Endodermal cell (in vitro differentiated cells): ENCODE results near the gene QPRT. TPM values are rescaled to one million over a fixed set of nuclear protein-coding genes. Genes with fewer than 3 reads are reported as not detected.

Source experiments
- DNase-seq: peaks from one replicate; pipeline ENCODE4 v3.0.0-alpha.2; 2017
- H3K27ac ChIP-seq: 2 replicates; pipeline ENCODE4 v1.5.1; 2013; ENCODE audit warnings: mild to moderate bottlenecking, low read depth, low read length, moderate library complexity
- H3K27me3 ChIP-seq: 2 replicates; pipeline ENCODE4 v1.6.1; 2013; ENCODE audit warnings: mild to moderate bottlenecking, low read length, moderate library complexity; ENCODE audit not compliant: insufficient read depth, control insufficient read depth, poor library complexity, severe bottlenecking
- H3K36me3 ChIP-seq: 2 replicates; pipeline ENCODE4 v1.7.0; 2013; ENCODE audit warnings: mild to moderate bottlenecking, low read length, moderate library complexity; ENCODE audit not compliant: control insufficient read depth, insufficient read depth
- H3K4me1 ChIP-seq: one replicate; pipeline ENCODE4 v1.7.0; 2013; ENCODE audit warnings: low read length; ENCODE audit not compliant: control insufficient read depth, insufficient read depth
- H3K4me3 ChIP-seq: 2 replicates; pipeline ENCODE4 v1.5.1; 2013; ENCODE audit warnings: mild to moderate bottlenecking, low read length, moderate library complexity
- H3K9ac ChIP-seq: 2 replicates; pipeline ENCODE4 v1.6.1; 2013; ENCODE audit warnings: mild to moderate bottlenecking, low read length, moderate library complexity; ENCODE audit not compliant: poor library complexity, severe bottlenecking; ENCODE audit errors: extremely low read depth
- H3K9me3 ChIP-seq: 2 replicates; pipeline ENCODE4 v1.6.1; 2013; ENCODE audit warnings: mild to moderate bottlenecking, low read length, moderate library complexity; ENCODE audit not compliant: control insufficient read depth
- H3K27ac Mint-ChIP-seq: 2 replicates; pipeline ENCODE4 v1.8.0; 2020; ENCODE audit warnings: mixed read lengths
- H3K27me3 Mint-ChIP-seq: 2 replicates; pipeline ENCODE4 v1.8.0; 2021; ENCODE audit warnings: mild to moderate bottlenecking, mixed read lengths; ENCODE audit not compliant: insufficient read depth
- H3K36me3 Mint-ChIP-seq: 2 replicates; pipeline ENCODE4 v1.8.0; 2020; ENCODE audit warnings: low read depth, mixed read lengths
- H3K4me1 Mint-ChIP-seq: 2 replicates; pipeline ENCODE4 v1.8.0; 2020; ENCODE audit warnings: mixed read lengths
- H3K4me3 Mint-ChIP-seq: 2 replicates; pipeline ENCODE4 v1.8.0; 2020; ENCODE audit warnings: mild to moderate bottlenecking, moderate library complexity, mixed read lengths
- H3K9me3 Mint-ChIP-seq: 2 replicates; pipeline ENCODE4 v1.8.0; 2020; ENCODE audit warnings: mild to moderate bottlenecking, mixed read lengths
- CTCF ChIP-seq: fragments of 200-600 bp; sonication (generic); conservative IDR thresholded peaks from 2 replicates; pipeline ENCODE4 v1.5.0; 2021; ENCODE audit warnings: antibody characterized with exemption, mild to moderate bottlenecking
- WGBS, 2 experiments: methylation state at CpG; one replicate each; pipeline versions ENCODE4 v1.1.5 to v1.1.7; 2013; ENCODE audit warnings: missing lambda C conversion rate in 2 of 2, mixed read lengths in 1 of 2; ENCODE audit not compliant: insufficient coverage in 1 of 2, insufficient read length in 1 of 2; 5-methylcytosine and 5-hydroxymethylcytosine counted together
- total RNA-seq, 2 donors: library from RNA; stranded (reverse); fragmentation: NEBNext Ultra II Directional in 1 of 2; extraction: Animal tissue kit (Norgen Biotek cat#: 25700) in 1 of 2; gene quantifications; 2 replicates in 1 of 2; 3 replicates in 1 of 2; pipeline ENCODE4 v1.2.1, GENCODE V29; 2021

QPRT gene
- total RNA-seq, 2 donors from 2014 or later = 92.3 to 109 TPM

GRCh38 chr16:29712809-29713208, 33.8 kb downstream of the QPRT start:
- Histone ChIP-seq H3K9ac (no peak overlapping the region), H3K36me3 (peaks cover 16% of the 10 kb centered on the region), H3K27ac (no peak overlapping the region), H3K9me3 (no peaks in the 10 kb centered on the region), H3K4me3 (no peak overlapping the region), H3K4me1 (no peaks in the 10 kb centered on the region), H3K27me3 (no peaks in the 10 kb centered on the region)
- no peak for DNase-seq
- Mint-ChIP-seq H3K9me3 (peaks cover 3% of the 10 kb centered on the region), H3K27ac (no peak overlapping the region), H3K27me3 (no peaks in the 10 kb centered on the region), H3K36me3 (peaks cover 29% of the 10 kb centered on the region), H3K4me1 (peaks cover 9% of the 10 kb centered on the region), H3K4me3 (no peak overlapping the region)
- 67 to 93% methylated on average over 3 to 4 of the region's 4 CpGs for WGBS, 2 experiments
- no peak for TF ChIP-seq CTCF

- Histone ChIP-seq H3K27ac (no peak overlapping the region), H3K9ac (no peak overlapping the region), H3K36me3 (peaks cover 16% of the 10 kb centered on the region), H3K4me3 (no peak overlapping the region), H3K27me3 (no peaks in the 10 kb centered on the region), H3K4me1 (no peaks in the 10 kb centered on the region), H3K9me3 (no peaks in the 10 kb centered on the region)
- no peak for TF ChIP-seq CTCF
- H3K27ac Mint-ChIP-seq = no peak overlapping the region
- peaks cover 12% of the 10 kb centered on the region for H3K4me1 Mint-ChIP-seq
- H3K27me3 Mint-ChIP-seq = no peaks in the 10 kb centered on the region
- H3K9me3 Mint-ChIP-seq = peaks cover 3% of the 10 kb centered on the region
- 88 to 100% methylated on average over 1 to 2 of the region's 2 CpGs for WGBS, 2 experiments
- peaks cover 30% of the 10 kb centered on the region for H3K36me3 Mint-ChIP-seq
- no peak overlapping the region for H3K4me3 Mint-ChIP-seq
- DNase-seq = no peak
Observed at GRCh38 chr16:29714396-29714795, 35.4 kb downstream of the QPRT start.

GRCh38 chr16:29714972-29715371, 36.0 kb downstream of the QPRT start:
- H3K4me3 ChIP-seq = no peak overlapping the region
- peaks cover 16% of the 10 kb centered on the region for H3K36me3 ChIP-seq
- no peaks in the 10 kb centered on the region for H3K4me1 ChIP-seq
- DNase-seq = no peak
- no peaks in the 10 kb centered on the region for H3K27me3 ChIP-seq
- WGBS, 2 experiments = no CpG with 5 or more reads among the region's 1 CpG
- H3K27me3 Mint-ChIP-seq = no peaks in the 10 kb centered on the region
- no peak overlapping the region for H3K4me3 Mint-ChIP-seq
- H3K9me3 Mint-ChIP-seq = peaks cover 3% of the 10 kb centered on the region
- no peak for TF ChIP-seq CTCF
- H3K27ac Mint-ChIP-seq = no peak overlapping the region
- H3K27ac ChIP-seq = no peak overlapping the region
- H3K36me3 Mint-ChIP-seq = peaks cover 32% of the 10 kb centered on the region
- H3K4me1 Mint-ChIP-seq = peaks cover 9% of the 10 kb centered on the region
- no peaks in the 10 kb centered on the region for H3K9me3 ChIP-seq
- H3K9ac ChIP-seq = no peak overlapping the region
